ENCODE data around the gene SPEG. TPM values are rescaled to one million over a fixed set of nuclear protein-coding genes. Genes with fewer than 3 reads are reported as not detected.

The SPEG gene
- total RNA-seq, 3 donors from 2014 or later: 0.32 to 36.6 (median 21.0) TPM

DNA sequence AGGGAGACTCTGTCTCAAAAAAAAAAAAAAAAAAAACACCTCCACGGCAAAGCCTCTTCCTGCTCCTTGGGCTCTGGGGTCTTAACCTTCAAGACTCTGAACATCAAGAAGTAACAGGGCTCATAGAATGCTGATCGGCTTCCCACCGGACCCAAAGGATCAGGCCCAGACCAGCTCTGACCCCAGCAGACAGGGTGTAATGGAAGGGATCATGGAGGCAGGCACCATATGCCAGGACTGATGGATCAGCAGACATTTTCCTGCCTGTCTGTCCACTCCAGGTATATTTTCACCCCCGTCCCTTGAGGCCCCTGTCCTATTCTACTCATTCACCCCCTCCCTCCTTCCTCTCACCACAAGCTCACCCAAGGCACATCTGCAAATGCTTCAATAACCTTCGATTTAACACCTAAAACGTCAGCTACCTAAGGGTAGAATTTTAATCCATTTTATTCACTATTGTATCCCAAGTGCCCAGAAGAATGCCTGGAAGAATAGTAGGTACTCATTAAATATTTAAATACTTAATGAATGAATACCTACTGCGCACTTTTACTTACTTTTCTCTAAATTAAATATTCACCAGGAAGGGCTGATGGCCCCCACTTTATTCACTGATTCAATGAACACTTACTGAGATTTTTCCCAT, 4.6 kb upstream of the SPEG start:
- Histone ChIP-seq H3K36me3 (no peaks in the 10 kb centered on the region), H3K9me3 (no peaks in the 10 kb centered on the region), H3K4me3 (no peak overlapping the region), H3K27ac (no peak overlapping the region), H3K4me1 (no peaks in the 10 kb centered on the region), H3K27me3 (peaks cover 0 to 17% of the 10 kb centered on the region in 2 donors)
- no peak for DNase-seq (ENCODE audit: low spot score in 2 of 2)
- intact Hi-C loops (cut with DNase I; ENCODE audit: low total_unique reads): no loop called here
- TF ChIP-seq POLR2AphosphoS5 (IDR thresholded peaks at IDR 0.05): no peak
- no peak for TF ChIP-seq POLR2A (IDR thresholded peaks at IDR 0.05)
- TF ChIP-seq CTCF (IDR thresholded peaks at IDR 0.05): no peak

DNA sequence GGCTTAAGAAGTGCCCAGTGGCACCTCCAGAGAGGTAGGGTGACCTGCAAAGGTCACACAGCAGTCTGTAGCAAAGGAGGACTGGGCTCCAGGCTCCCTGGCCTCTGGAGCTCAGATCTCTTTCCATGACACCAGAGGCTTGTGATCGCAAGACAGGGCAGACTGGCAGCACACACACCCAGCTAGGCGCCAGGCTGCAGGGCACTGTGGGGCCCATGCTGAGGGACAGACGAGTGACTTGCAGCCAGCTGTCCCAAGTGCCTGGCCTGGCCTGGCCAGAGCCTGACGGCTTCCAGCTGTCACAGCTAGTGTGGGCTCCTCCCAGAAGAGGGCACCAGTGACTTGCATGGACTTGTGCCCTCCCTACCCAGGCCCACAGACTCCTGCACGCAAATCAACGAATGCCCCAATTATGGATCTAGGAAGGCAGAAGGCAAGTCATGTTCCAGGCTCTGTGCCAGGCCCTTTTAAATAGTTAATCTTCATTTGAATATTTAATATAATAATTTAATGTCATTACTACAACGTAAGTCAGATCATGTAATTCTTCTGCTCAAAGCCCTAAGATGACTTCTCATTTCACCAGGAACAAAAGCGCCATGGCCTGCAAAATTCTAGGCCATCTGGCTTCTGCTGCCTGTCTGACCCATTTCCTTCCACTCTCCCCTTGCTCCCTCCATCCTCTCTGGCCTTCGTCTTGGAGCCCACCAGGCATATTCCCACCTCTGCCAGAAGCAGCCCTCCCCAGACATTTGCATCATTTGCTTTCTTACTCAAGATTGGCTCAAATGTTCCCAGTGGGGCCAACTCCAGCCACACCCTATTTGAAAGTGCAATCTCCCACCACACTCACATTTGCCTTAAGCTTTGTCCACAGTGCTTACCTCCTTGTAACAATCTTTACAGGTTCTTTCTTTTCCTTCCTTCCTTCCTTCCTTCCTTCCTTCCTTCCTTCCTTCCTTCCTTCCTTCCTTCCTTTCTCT, 3.7 kb upstream of the SPEG start:
- Histone ChIP-seq H3K4me1 (no peaks in the 10 kb centered on the region), H3K27me3 (peaks cover 0 to 24% of the 10 kb centered on the region in 2 donors), H3K36me3 (no peaks in the 10 kb centered on the region), H3K27ac (no peak overlapping the region), H3K4me3 (no peak overlapping the region), H3K9me3 (no peaks in the 10 kb centered on the region)
- intact Hi-C loops (cut with DNase I; ENCODE audit: low total_unique reads): no loop called here
- TF ChIP-seq CTCF (IDR thresholded peaks at IDR 0.05) (peak in 1 of 3 donors; percentile 36), POLR2AphosphoS5 (IDR thresholded peaks at IDR 0.05) (no peak), POLR2A (IDR thresholded peaks at IDR 0.05) (no peak)
- no peak for DNase-seq (ENCODE audit: low spot score in 2 of 2)

DNA sequence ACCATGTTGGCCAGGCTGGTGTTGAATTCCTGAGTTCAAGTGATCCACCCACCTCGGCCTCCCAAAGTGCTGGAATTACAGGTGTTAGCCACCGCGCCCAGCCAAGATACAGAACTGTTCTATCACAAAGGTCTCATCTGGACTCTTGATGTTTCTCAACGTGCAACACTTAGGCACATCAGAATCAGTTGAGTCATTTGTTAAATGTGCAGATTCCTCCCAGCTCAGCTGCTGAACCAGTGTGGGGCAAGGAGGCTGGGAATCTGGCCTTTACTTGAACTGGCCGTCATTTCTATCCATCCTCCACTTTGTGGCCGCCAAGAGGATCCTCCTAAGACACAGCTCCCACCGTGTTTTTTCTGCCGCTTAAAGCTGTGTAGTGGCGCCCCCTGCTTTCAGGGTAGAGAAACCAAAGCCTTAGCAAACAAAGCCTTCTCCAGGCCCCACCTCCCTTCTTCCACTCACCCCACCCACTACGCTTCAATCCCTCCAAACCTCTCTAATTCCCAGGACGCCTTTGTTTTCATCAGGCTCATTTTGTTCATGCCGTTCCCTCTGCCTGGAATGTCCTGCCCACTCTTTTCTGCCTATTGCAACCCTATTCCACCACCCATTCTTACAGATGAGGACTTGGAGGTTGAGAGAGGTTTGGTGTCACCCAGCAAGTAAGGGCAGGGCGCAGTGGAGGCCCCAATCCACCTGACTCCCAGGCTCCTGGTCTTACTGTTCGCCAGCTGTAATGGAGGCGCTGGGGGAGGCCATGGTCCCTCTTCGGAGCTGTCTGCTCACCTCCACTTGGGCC, 776 bp upstream of the SPEG start:
- peaks cover 0 to 17% of the 10 kb centered on the region in 2 donors for H3K27me3 ChIP-seq
- no peaks in the 10 kb centered on the region for H3K36me3 ChIP-seq
- H3K4me1 ChIP-seq: no peaks in the 10 kb centered on the region
- no peak for DNase-seq (ENCODE audit: low spot score in 2 of 2)
- no peaks in the 10 kb centered on the region for H3K9me3 ChIP-seq
- TF ChIP-seq POLR2A (IDR thresholded peaks at IDR 0.05): no peak
- TF ChIP-seq CTCF (IDR thresholded peaks at IDR 0.05): no peak
- TF ChIP-seq POLR2AphosphoS5 (IDR thresholded peaks at IDR 0.05): no peak
- intact Hi-C loops (cut with DNase I; ENCODE audit: low total_unique reads): no loop called here
- H3K4me3 ChIP-seq: no peak overlapping the region
- no peak overlapping the region for H3K27ac ChIP-seq

GRCh38 chr2:219434468-219434717, 250 bp upstream of the SPEG start:
- Histone ChIP-seq H3K4me3 (no peak overlapping the region), H3K9me3 (no peaks in the 10 kb centered on the region), H3K4me1 (no peaks in the 10 kb centered on the region), H3K27ac (no peak overlapping the region), H3K36me3 (no peaks in the 10 kb centered on the region), H3K27me3 (peaks cover 0 to 17% of the 10 kb centered on the region in 2 donors)
- no peak for DNase-seq (ENCODE audit: low spot score in 2 of 2)
- TF ChIP-seq POLR2A (IDR thresholded peaks at IDR 0.05) (no peak), POLR2AphosphoS5 (IDR thresholded peaks at IDR 0.05) (no peak), CTCF (IDR thresholded peaks at IDR 0.05) (no peak)
- intact Hi-C loops (cut with DNase I; ENCODE audit: low total_unique reads): no loop called here
